GM10266 (cell line): ENCODE results near the gene SSR3.

Experiments used
- DNase-seq: peaks from one replicate; pipeline ENCODE4 v3.0.0; 2012; ENCODE audit errors: extremely low spot score
- CTCF ChIP-seq: IDR thresholded peaks from 2 replicates; pipeline ENCODE4 v1.5.1; 2012; ENCODE audit warnings: mild to moderate bottlenecking, low read depth; ENCODE audit not compliant: control insufficient read depth, insufficient read depth; ENCODE audit errors: missing control alignments

SSR3 gene

GRCh38 chr3:156522673-156523072 is 32.2 kb downstream of the SSR3 start:
- TF ChIP-seq CTCF = no peak
- DNase-seq = no peak

GRCh38 chr3:156519758-156520162 is 35.2 kb downstream of the SSR3 start:
- TF ChIP-seq CTCF = no peak
- no peak for DNase-seq

- TF ChIP-seq CTCF = no peak
- DNase-seq = no peak
Observed at GRCh38 chr3:156518726-156519125, 36.2 kb downstream of the SSR3 start.

- no peak for TF ChIP-seq CTCF
- DNase-seq = no peak
Observed at GRCh38 chr3:156516961-156517360, 38.0 kb downstream of the SSR3 start.

GRCh38 chr3:156516284-156516683 is 38.6 kb downstream of the SSR3 start:
- no peak for DNase-seq
- no peak for TF ChIP-seq CTCF

- DNase-seq = no peak
- no peak for TF ChIP-seq CTCF
Observed at GRCh38 chr3:156513619-156514018, 41.3 kb downstream of the SSR3 start.

GRCh38 chr3:156511987-156512677 is 42.8 kb downstream of the SSR3 start:
- TF ChIP-seq CTCF = no peak
- DNase-seq = no peak
